GM18517 (cell line): ENCODE data around the gene SAA1.
A peak's percentile ranks its signal among the peaks of the same experiment; 100 is the strongest.
"Not testable (repeated sequence)": the region's sequence is repeated elsewhere in the genome, so short reads cannot be mapped to it uniquely, and the experiment has no call there.

Experiments used
- ATAC-seq: cut with Tn5 transposase; IDR thresholded peaks from one replicate; pipeline ENCODE4 v1.9.1; 2021; ENCODE audit warnings: mild to moderate bottlenecking, moderate library complexity; ENCODE audit not compliant: unreplicated experiment

Gene SAA1

DNA sequence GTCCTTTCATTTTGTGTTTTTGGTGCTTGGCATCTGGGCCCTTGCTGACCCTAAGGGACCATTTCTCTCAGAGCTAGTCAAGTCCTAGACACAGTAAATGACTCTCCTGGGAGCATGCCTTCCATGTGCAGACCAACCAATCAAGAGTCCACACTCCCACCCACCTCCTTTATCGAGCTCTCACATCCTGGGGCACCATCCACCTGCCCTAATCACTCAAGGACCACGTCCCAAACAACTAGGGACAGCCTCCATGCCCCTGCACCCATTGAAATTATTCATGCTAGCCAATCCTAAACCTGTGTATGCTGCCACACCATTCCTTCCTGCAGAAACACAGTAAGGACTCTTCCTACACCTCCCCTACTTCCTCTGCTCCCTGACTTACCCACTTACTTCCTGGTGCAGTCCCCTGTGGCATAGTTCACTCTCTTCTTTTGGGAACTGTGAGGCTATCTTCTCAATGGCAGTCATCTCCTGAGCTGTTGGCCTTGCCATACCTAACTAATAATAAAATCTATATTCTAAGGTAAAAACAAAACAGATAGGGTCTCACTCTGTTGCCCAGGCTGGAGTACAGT is 11.2 kb upstream of the SAA1 start:
- ATAC-seq = no peak

DNA sequence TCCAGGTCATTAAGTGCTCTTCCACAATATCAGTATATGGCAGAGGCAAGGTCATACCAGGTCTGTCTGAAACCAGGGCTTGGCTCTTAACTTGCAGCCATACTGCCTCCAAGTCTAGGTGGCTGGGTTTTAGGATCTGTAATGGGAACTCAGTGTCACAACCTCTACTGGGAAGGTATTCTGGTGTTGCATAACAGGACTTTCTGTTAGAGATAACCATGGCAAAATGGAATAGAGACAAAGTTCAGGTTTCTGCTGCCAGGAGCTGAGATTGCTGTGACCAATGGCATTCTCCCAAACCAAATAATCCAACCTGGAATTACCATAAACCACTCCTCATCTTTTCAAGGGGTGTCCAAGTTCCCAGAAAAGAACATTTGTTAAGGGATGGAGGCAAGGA is 6.8 kb upstream of the SAA1 start:
- ATAC-seq = no peak

DNA sequence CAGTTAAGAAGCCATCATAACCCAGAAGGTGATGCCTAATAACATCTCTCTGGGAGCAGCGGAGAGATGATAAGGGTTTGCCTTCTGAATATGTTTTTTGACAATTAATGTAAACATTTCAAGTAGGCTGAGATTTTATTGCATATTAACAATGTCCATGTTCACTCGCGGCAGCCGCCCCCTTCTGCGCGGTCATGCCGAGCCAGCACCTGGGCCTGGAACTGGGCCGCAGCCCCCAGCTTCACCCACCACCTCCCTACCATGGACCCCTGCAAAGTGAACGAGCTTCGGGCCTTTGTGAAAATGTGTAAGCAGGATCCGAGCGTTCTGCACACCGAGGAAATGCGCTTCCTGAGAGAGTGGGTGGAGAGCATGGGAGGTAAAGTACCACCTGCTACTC is 4.3 kb upstream of the SAA1 start:
- ATAC-seq = no peak

DNA sequence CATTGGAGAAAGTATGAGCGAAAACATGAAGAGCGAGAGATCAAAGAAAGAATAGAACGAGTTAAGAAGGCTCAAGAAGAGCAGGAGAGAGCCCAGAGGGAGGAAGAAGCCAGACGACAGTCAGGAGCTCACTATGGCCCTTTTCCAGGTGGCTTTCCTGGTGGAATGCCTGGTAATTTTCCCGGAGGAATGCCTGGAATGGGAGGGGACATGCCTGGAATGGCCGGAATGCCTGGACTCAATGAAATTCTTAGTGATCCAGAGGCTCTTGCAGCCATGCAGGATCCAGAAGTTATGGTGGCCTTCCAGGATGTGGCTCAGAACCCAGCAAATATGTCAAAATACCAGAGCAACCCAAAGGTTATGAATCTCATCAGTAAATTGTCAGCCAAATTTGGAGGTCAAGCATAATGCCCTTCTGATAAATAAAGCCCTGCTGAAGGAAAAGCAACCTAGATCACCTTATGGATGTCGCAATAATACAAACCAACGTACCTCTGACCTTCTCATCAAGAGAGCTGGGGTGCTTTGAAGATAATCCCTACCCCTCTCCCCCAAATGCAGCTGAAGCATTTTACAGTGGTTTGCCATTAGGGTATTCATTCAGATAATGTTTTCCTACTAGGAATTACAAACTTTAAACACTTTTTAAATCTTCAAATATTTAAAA is 3.2 kb upstream of the SAA1 start:
- not testable (repeated sequence) for ATAC-seq

DNA sequence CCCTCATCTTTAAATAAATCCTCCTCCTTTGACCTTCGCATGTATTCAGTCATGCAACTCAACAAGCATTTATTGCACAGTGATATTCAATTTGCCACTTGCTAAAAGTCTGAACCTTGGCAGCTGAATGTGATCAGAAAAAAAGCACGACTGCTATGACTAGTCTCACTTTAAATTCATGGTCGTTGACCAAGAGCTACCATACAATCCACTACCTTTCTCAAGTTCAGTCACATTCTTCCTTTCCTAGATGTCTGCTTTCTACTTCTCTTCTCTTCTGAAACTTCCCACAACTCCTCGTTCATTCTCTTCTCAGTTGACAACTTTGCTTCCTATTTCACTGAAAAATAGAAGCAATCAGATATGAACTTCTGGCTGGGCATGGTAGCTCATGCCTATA is 2.0 kb upstream of the SAA1 start:
- no peak for ATAC-seq

DNA sequence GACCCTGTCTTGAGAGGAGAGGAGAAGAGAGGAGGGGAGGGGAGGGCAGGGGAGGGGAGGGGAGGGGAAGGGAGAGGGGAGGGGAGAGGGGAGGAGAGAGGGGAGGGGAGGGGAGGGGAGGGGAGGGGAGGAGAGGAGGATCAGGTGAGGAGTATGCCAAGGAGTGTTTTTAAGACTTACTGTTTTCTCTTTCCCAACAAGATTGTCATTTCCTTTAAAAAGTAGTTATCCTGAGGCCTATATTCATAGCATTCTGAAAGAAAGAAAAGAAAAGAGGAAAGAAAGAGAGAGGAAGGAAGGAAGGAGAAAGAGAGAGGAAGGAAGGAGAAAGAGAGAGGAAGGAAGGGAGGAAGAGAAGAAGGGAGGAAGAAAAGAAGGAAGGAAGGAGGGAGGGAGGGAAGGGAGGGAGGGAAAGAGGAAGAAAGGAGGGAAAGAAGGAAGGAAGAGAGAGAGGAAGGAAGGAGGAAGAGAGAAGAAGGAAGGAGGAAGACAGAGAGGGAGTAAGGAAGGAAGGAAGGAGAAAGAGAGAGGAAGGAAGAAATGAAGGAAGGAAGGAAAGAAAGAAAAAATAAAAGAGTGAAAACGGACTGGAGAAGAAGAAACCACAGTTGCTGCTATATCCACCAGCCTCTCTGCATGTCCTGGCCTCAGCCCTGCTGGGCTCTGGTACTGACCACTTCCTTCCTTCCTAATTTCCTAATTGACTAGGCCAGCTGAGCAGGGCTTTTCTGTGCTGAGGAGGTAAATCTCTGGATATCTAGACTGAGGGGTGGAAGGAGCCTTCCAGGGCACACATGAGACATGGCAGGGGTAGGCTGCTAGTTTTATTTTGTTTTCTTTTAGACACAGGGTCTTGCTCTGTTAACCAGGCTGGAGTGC is 1.1 kb upstream of the SAA1 start:
- ATAC-seq = no peak

DNA sequence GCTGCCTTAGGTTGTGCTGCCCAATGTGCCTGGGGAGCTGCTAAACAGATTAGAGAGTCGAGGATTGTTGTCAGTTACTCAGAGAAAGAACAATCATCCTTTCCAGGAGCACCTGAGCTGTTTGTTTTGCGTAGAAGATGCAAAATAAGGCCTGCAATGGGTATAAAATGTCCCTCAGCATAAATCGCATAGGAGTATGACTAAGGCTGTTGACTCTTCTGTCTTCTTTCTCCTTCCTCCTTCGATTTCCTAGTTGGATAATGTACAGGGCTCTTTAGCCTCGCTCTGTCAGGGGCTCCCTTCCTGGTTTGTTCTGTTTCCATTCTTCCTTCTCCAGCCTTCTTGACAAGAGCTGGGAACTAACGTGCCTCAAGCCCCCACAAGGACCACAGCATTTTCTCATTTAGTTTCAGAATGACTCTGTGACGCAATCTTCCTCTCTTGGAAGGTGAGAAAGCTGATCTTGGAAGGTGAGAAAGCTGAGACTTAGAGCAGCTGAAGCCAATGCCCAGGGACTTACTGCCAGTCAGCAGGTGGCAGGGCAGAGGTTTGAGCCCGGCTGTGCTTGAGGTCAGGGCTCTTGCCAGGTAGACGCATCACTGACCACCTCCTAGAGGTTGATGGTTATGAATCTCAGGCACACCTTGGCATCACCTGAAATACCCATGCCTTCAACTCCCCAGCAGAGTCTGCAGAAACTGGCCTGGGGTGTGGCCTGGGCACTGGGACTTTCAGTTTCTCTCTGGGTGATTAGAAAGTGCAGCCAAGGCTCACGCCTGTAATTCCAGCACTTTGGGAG is 1.5 kb downstream of the SAA1 start:
- ATAC-seq = peak; percentile 49

DNA sequence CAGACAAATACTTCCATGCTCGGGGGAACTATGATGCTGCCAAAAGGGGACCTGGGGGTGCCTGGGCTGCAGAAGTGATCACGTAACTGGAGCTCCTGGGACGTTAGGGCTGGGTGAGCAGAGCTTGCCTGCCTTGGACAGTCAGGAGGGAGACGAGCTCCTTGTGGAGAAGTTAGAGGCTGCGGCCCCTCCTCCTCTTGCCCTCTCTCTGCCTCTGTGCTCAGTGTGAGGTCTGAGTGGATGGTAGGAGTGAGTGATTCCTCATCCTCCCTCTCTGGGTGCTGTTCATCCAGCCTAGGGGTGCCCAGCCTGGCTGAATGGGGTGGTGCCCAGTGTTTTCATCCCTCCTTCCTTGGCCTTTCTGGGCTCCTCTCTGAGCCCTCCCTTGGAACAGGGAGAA is 3.2 kb downstream of the SAA1 start:
- ATAC-seq = not testable (repeated sequence)

DNA sequence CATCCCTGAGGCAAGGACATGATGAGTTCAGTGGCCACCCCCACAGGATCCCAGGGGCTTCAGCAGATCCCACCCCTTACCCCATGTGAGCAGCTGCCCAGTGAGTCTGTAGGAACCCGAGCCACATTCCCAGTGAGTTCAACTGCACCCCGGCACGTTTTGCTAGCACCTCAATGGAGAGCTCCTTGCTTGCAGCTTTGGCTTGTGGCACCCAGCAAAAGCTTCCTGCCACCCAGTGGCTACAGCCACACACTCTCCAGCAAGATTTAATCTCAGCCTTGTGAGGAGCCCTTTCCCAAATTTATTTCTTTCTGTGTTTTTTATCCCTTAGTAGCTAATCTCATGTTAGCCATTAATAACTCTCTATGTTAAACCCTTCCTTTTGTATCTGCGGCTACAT is 4.0 kb downstream of the SAA1 start:
- ATAC-seq = no peak

DNA sequence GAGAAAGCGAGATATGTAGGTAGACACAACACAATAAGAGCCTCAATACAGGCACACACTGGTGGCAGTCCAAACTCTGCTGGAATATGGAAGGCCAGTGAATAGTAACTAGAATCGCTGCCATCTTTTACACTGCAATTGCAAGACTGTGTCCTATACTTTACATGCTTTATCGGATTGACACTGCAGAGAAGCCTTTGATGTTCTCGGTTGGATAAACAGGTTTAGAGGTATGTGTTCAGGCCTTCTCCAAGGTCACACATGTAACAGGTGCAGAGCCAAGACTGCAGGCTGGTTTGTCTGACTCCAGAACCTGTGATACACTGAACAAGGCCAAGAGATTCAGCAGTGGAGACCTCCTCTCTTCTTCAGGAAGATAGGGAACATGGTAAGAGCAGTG is 5.1 kb downstream of the SAA1 start:
- ATAC-seq = no peak

DNA sequence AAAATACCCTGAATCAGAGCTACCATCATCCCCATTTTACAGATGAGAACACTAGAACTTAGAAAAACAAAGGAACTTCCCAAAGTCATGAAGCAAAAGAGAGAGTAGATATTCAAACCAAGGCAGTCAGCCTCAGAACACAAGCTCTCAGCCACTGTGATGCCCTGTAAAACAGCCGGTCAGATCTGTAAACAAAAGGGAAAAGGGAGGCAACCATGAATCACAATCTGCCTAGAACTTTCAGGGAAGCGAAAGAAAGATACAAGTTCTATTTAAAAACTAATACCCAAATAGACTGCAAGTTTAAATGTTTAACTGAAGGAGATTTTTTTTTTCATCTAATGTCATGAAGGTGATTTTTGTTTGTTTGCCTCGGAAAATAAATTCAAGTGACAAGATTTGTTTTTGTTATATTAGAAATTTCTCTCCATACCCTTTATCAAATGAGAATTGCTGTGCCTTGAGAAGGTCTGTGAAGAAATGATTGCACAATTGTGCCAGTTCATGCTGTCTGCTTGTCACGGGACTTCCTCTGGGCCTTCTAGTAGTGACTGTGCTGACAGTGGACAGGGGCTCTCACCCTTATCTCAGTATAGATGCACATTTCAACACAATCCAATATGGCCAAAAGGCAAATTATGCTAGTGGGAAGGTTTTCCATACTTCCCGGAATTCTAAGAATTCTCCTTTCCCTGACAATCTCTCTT is 11.7 kb downstream of the SAA1 start:
- no peak for ATAC-seq

DNA sequence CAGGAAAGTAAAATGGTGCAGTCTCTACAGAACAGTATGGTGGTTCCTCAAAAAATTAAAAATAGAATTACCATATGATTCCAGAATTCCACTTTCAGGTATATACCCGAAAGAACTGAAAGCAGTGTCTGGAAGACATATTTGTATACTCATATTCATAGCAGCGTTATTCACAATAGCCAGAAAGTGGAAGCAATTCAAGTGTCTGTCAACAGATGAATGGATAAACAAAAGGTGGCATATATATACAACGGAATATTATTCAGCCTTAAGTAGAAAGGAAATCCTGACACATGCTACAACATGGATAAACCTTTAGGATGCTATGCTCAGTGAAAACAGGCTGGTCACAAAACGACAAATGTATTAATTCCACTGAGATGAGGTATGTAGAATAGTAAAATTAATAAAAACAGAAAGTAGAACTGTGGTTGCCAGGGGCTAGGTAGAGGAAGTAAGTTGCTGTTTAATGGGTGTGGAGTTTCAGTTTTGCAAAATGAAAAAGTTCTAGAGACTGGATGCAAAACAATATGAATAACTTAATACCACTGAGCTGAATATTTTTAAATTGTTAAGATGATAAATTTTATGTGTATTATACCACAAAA is 14.5 kb downstream of the SAA1 start:
- peak; percentile 92 for ATAC-seq

DNA sequence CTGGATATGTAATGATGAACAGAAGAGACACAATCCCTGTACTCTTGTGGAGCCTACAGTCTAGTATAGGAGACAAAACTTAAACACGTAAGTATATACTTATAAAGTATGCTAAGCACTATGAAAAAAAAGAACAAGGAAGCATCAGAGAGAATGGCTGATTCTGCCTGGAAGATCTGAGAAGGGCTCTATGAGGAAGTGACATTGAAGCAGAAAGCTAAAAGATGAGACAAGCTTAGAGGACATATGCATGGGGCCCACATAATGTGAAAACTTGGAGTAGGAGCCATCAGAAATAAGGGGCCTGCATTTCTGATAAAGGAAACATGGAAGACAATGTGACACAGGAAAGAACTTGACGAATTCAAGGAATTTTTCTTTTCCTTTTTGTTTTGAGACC is 16.6 kb downstream of the SAA1 start:
- ATAC-seq = no peak

DNA sequence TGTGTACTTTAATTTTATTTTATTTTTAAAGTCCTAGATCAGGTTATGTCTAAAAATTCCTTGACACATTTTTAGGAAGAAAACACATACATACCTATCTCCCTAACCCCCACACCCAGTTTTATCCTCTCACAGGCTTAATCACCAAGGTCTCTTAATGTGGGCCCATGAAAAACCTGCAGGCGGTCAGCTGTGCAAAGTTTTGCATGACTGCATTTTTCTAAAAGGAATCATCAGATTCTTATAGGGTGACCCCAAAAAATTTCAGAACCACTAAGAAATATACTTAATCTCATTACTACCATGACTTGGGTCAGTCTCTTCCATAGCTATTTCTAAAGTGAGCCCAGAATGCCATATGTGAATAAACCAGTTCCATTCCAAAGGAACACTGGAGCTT is 19.8 kb downstream of the SAA1 start:
- no peak for ATAC-seq

DNA sequence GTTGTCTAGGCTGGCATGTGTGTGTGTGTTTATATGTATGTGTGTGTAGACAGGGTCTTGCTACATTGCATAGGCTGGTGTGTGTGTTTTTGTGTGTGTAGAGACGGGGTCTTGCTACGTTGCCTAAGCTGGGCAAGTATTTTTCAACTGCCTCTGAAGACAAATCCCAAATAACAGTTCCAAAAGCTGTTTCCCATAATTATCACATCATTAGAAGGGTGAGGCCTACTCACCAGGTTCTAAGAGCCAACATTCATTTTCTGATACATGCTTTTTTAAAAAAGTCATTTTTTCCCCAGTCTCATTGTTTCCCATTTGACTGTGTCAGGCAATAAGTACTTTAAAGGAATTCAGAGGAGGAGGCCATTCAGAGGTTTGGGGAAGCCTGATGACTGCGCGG is 22.8 kb downstream of the SAA1 start:
- ATAC-seq = no peak

DNA sequence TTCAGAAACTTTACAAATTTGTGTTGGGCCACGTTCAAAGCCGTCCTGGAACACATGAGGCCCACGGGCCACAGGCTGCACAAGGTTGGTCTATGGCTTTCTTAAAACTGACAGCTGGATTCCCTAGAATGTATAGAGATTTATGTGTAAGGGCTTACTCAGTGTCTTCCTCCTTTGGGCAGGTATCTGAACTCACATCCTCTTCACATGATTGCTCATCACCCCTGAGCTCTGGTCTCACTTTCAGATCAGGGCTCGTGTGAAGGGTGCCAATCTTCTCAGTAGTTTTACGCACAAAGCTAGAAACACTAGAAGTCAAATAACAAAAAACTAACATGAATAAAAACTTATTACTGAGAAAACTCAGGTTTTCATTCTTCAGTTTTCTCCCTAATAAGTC is 28.8 kb downstream of the SAA1 start:
- ATAC-seq = no peak

DNA sequence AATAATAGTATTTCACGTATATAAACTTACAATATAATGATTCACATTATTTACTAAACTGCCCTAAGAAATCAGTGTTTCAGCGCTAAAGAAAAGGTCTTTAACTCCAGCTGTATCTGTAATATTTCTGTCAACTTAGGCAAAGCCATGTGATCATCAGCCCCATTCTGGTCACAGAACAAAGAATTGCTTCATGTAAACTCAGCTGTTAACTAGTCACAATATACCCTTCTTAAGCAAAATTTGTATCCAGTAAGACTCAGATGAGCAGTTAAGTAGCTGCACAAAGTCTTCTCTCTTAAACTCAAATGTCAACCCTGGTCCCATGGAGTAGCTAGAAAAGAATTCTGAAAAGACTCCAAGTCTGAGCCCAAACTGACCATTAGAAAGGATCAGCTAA is 29.3 kb downstream of the SAA1 start:
- no peak for ATAC-seq

DNA sequence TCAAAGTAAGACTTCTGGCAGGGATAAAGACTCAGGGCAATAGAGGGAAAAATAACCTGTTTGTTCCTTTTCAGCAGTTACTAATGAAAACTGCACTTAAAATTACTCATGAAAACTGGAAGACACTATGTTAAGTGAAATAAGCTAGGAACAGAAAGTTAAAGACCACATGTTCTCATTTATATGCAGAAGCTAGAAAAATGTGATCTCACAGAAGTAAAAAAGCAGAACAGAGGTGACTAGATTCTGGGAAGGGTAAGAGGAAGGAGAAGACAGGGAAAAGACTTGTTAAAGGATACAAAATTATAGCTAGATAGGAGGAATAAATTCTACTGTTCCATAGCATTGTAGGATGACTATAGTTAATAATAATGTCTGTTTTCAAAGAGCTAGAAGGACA is 33.7 kb downstream of the SAA1 start:
- ATAC-seq = no peak

DNA sequence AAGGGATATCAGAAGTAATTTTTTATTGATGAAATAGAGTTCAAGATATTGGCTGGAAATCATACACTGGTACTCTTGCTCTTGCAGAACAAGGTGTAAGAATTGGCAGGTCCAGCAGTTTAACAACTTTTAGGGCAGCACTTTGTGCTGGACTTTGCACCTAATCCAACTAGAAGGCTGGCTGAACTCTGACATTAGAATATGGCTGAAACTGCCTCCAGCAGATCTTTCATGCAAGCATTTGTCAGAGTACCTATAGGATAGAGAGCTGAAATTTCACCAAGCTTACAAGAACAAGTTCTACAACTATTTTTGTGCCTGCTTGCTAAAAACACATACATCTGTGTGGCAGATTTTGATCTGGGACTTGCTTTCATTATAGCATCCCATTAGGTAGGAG is 38.7 kb downstream of the SAA1 start:
- ATAC-seq = no peak

DNA sequence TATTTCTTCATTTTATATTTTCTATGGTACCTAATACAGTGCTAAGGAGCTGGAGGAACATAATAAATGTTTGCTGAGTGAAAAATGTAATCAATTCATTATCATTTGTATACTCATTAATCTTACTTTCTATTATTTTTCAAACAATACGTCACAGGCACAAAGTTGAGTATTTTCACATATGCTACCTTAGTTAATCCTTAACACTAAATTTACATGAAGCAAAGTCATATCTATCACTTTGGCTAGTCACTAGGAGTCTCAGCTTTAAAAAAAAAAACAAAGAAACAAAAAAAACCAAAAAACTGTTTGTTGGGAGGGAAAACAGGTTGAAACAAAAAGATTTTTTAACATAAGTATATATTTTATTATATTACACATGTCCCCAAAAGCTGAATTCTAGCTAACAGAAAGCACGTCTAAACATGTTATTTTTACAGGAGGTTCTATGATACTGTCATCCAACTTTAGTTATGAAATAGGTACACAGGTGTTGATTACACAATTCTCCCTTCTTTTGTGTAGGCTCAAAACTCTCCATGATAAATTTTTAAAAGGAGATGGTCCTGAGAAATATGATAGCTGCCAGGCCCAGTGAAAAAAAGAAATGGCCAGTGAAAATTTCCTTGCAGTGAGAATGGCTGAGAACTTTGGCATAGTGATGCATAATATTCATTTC is 41.5 kb downstream of the SAA1 start:
- ATAC-seq = no peak
